Measurements from ENCODE around the gene GALNTL6.
A peak's percentile ranks its signal among the peaks of the same experiment; 100 is the strongest.

GALNTL6 gene

DNA sequence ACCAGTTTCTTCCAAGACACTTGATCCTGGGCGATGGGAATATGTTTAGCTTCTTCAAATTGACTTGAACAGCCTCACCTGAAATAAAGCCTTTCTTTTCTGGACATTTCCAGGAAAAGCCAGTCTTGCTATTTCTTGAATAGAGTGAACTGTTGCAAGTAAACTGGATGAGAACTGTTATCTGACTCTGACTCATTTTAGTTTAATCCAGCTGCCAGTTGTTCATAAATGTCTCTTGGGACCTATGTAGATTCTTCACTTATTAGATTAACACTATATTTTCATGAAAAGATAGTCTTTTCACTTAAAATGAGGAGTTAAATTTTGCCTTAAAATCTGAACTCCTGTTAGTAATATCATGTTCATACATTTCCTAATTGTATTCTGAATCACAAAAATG lies 740.0 kb downstream of the GALNTL6 start:
- DNase-seq (ENCODE audit: low read depth) = no peak
- H3K4me3 ChIP-seq (ENCODE audit: low read length) = no peak overlapping the region
- TF ChIP-seq, protein P1, sequence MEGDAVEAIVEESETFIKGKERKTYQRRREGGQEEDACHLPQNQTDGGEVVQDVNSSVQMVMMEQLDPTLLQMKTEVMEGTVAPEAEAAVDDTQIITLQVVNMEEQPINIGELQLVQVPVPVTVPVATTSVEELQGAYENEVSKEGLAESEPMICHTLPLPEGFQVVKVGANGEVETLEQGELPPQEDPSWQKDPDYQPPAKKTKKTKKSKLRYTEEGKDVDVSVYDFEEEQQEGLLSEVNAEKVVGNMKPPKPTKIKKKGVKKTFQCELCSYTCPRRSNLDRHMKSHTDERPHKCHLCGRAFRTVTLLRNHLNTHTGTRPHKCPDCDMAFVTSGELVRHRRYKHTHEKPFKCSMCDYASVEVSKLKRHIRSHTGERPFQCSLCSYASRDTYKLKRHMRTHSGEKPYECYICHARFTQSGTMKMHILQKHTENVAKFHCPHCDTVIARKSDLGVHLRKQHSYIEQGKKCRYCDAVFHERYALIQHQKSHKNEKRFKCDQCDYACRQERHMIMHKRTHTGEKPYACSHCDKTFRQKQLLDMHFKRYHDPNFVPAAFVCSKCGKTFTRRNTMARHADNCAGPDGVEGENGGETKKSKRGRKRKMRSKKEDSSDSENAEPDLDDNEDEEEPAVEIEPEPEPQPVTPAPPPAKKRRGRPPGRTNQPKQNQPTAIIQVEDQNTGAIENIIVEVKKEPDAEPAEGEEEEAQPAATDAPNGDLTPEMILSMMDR (conservative IDR thresholded peaks at IDR 0.05; ENCODE audit: low read depth, low read length) = no peak

GRCh38 chr4:172554588-172554987 lies 741.4 kb downstream of the GALNTL6 start:
- TF ChIP-seq, protein P1 (conservative IDR thresholded peaks at IDR 0.05; ENCODE audit: low read depth, low read length) = no peak
- no peak for DNase-seq (ENCODE audit: low read depth)
- no peak overlapping the region for H3K4me3 ChIP-seq (ENCODE audit: low read length)

DNA sequence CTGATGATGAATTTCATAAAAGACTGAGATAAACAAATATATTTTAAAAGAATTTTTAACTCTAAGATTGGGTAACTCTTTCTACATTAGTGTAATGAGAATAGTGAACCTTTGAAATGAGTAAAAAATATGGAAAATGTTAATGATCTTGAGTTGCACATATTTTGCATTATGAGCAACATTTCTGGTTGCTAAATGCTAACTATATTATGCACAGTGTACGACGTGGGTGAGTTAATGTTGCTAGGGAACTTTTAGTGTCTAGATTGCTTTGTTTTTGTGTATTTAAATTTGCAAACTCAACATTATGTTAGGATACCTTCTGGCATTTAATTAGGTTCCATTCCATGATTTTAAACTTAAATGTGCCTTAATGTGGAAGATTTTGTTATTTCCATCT lies 742.5 kb downstream of the GALNTL6 start:
- TF ChIP-seq, protein P1 (conservative IDR thresholded peaks at IDR 0.05; ENCODE audit: low read depth, low read length) = no peak
- DNase-seq (ENCODE audit: low read depth) = no peak
- no peak overlapping the region for H3K4me3 ChIP-seq (ENCODE audit: low read length)

DNA sequence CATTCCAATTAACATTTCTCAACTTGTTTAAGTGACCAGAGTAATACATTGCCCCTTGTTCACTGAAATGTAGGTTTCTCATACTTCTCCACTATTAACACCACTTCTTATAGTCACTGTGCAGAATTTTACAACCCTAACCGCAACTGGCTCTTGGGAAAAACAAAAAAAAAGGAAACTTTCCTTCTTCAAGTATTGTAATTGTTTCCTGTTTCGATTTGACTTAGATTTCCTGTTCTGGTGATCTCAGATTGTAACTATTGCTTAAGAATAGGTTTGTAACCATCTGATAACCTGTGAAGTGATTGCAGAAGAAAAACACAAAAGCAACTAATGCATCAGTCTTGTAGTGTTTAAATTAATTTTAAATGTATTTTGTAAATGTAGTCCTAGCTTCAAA lies 760.7 kb downstream of the GALNTL6 start:
- H3K4me3 ChIP-seq (ENCODE audit: low read length) = no peak overlapping the region
- TF ChIP-seq, protein P1 (conservative IDR thresholded peaks at IDR 0.05; ENCODE audit: low read depth, low read length) = no peak
- DNase-seq (ENCODE audit: low read depth) = no peak

DNA sequence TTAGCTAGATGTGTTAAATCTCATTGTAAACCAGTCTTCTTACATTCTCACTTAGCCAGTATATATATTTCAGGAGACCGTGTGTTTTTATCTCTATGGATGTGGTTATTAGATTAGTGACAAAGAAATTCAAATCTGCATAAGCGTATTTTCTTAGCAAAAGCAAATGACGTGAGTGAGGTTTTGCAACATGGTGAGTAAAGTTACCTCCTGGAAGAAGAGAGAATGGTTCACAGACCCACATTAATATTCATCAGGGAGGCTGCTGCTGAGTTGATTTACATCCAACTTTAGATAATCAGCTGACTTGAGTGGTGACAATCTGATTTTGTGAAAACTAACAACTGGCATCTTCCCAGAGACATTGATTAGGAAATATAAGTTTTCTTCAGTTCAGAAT lies 765.5 kb downstream of the GALNTL6 start:
- no peak overlapping the region for H3K4me3 ChIP-seq (ENCODE audit: low read length)
- DNase-seq (ENCODE audit: low read depth) = no peak
- TF ChIP-seq, protein P1 (conservative IDR thresholded peaks at IDR 0.05; ENCODE audit: low read depth, low read length) = no peak

- no peak for DNase-seq (ENCODE audit: low read depth)
- no peak overlapping the region for H3K4me3 ChIP-seq (ENCODE audit: low read length)
- TF ChIP-seq, protein P1 (conservative IDR thresholded peaks at IDR 0.05; ENCODE audit: low read depth, low read length) = no peak
These were observed 771.6 kb downstream of the GALNTL6 start for GRCh38 chr4:172584816-172585215.

GRCh38 chr4:172596206-172596605 lies 783.0 kb downstream of the GALNTL6 start:
- TF ChIP-seq, protein P1 (conservative IDR thresholded peaks at IDR 0.05; ENCODE audit: low read depth, low read length) = peak; percentile 19
- no peak for DNase-seq (ENCODE audit: low read depth)
- no peak overlapping the region for H3K4me3 ChIP-seq (ENCODE audit: low read length)
